22Rv1 (cell line): ENCODE results near the gene CENPP.

Source experiments
- H3K27ac ChIP-seq: fragments of 450-650 bp; 2 replicates; pipeline ENCODE4 v1.5.1; 2017
- ZFX ChIP-seq: fragments of 450-650 bp; IDR thresholded peaks from 2 replicates; pipeline ENCODE4 v1.6.1; 2017; ENCODE audit warnings: antibody characterized with exemption, borderline replicate concordance
- TF ChIP-seq, protein P1 (sequence below): fragments of 450-650 bp; IDR thresholded peaks from 2 replicates; pipeline ENCODE4 v1.5.1; 2017; ENCODE audit warnings: mild to moderate bottlenecking

The CENPP gene

DNA sequence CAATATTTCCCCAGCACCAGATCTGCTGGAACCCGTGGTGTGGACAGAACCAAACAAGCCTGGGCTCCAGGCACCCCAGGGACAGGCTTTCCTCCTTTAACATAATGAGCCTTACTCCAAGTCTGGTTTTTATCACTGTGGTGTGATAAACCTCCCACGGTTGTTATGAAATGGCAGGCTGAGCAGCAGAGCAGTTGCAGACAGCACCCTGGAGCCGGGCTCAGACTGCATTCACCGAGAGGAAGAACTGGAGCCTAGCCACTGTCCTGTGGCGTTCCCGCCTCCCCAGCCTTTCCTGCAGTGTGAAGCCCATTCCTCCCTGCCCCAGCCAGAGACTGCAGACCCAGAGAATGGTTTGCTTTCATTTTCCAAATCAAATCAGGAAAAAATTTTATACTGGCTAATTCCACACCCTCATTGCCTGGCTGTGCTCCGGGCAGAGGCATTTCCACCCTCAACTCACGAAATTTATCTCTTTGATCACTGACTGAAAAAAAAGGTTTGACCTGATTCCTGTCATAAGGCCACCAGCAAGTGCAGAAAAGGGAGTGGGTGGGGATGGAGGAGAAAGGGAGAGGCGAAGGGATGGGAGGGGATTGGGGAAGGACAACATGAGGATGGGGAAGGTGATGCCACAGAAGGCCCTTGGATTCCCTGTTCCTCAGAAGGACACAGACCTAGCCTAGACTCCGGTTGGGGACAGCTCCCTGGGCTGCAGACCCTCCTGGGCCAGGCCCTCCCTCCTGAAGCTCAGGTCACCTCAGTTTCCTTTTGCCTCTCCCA, 325.3 kb downstream of the CENPP start:
- TF ChIP-seq, protein P1, sequence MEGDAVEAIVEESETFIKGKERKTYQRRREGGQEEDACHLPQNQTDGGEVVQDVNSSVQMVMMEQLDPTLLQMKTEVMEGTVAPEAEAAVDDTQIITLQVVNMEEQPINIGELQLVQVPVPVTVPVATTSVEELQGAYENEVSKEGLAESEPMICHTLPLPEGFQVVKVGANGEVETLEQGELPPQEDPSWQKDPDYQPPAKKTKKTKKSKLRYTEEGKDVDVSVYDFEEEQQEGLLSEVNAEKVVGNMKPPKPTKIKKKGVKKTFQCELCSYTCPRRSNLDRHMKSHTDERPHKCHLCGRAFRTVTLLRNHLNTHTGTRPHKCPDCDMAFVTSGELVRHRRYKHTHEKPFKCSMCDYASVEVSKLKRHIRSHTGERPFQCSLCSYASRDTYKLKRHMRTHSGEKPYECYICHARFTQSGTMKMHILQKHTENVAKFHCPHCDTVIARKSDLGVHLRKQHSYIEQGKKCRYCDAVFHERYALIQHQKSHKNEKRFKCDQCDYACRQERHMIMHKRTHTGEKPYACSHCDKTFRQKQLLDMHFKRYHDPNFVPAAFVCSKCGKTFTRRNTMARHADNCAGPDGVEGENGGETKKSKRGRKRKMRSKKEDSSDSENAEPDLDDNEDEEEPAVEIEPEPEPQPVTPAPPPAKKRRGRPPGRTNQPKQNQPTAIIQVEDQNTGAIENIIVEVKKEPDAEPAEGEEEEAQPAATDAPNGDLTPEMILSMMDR: no peak
- no peak for TF ChIP-seq ZFX
- no peak overlapping the region for H3K27ac ChIP-seq

DNA sequence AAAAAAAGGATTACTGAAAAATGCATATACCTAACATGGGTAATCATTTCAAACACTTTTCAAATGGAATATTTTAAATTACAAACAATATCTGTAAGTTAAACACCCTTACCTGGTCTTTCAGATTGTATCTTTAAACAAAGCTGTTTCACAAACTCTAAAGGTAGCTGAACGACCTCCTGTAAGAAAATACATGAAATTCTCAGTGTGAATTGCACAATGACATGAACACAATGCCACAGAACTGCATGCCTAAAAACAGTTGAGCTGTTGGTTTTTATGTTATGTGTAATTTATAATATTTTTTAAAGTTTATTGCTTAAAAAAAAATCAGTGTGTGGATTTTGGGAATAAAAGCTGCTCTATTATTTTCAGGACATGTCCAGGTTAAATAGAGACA, 326.7 kb downstream of the CENPP start:
- TF ChIP-seq, protein P1: no peak
- TF ChIP-seq ZFX: no peak
- H3K27ac ChIP-seq: no peak overlapping the region

DNA sequence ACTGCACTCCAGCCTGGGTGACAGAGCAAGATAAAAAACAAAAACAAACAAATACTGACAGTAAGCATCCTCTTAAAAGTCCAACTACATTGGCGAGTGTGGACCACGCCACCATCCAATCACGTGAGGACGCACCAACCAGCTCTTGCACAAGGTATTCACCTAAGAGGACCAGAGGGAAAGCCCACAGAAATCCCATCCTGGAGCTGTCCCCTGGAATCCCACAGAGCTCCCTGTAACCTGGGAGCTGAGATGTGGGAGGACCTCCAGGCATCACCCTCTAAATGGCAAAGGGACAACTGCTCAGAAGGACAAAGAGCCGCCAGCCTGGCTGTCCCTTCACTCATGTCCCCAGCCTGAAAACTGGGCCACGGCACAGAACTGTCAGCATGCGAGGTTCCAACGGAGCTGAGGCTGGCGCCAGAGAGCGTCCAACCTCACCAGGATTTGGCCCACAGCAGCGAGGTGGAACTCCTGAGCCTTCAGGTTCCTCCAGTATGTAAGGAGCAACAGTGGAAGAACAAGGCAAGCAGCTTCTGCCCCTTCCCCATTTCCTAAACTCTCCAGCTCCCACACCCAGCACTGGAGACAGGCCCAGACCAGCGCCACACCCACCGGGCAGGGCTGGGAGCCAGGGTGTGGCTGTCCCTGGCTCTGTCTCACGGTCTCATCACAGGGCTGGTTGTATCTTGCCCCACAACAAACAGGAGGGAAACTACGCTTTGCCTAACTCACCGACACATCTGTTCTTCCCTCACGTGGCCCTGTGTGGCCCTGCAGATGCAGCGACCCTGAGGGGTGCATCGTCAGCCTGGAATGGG, 328.9 kb downstream of the CENPP start:
- no peak overlapping the region for H3K27ac ChIP-seq
- TF ChIP-seq ZFX: no peak
- TF ChIP-seq, protein P1: no peak

DNA sequence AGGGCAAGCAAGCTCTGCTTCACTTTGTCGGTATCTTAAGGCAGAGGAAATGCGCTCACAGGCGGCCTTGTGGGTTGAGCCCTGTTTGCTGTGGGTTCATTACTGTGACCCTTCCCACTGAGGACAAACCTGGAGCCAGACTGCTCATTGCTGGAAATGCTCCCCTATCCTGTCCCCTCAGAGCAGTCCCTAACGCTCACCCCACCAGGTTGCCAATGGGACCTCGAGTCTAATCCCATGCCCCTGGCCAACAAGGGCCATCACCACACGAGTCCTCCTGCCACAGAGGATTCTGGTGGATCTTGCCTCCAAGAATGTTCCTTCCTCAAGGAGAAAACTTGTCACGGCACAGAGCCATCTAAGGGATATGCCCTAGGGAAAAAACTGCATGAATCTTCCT, 329.6 kb downstream of the CENPP start:
- TF ChIP-seq, protein P1: no peak
- no peak for TF ChIP-seq ZFX
- H3K27ac ChIP-seq: no peak overlapping the region

DNA sequence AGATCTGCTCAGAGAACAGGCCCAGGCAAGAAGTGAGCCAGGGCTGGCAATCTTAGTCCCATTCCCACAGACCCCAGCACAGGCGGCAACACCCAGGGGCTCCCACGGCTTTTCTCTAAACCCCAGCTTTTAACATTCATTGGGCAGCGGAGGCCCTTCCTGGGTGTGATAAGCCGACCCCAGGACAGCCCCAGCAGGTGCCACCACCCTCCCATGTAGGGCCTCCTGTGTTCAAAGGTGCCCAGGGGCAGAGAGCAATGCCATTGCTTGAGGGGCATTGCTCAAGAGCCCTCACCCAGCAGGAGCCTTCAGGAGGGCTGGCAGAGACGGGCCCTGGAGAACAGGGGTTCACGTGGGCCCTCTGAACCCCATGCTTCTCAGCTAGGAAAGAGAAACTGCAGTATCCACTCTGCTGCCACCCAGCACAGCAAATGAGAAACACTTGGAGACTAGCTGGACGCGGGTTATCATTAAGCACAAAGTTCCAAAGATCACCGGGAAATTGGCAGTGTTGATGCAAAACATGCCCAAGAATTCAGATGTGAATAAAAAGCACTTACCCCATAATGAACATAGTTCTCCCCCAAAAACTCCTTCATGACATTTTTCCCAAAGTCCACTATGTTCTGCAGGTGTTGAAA, 330.3 kb downstream of the CENPP start:
- H3K27ac ChIP-seq: no peak overlapping the region
- TF ChIP-seq ZFX: no peak
- TF ChIP-seq, protein P1: no peak

DNA sequence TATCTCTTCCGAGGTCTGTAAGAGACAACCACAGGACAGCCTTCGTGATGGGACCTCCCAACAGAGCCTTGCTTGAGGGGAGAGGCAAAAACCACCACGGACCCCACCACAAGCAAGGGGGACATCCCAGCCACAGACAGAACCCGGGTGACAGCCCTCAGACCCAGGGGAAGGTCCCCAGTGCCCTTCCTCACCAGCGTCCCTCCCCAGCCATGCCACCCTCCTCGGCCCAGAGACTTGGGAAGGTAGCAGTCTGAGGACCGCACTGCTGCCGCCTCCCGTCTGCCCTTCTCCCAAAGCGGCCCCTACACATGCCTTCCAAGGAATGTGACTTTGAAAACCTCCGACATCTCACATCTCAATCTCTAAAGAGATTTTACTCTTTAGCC, 330.8 kb downstream of the CENPP start:
- TF ChIP-seq, protein P1: no peak
- TF ChIP-seq ZFX: no peak
- no peak overlapping the region for H3K27ac ChIP-seq
